Fibroblast of lung (primary cell): Measurements from ENCODE around the gene ECEL1. TPM values are rescaled to one million over a fixed set of nuclear protein-coding genes. Genes with fewer than 3 reads are reported as not detected.

Experiments
- DNase-seq, 2 donors: peaks; one replicate each; pipeline versions ENCODE4 v3.0.0 to v3.0.0-alpha.2; 2010; ENCODE audit warnings: low read depth in 2 of 2
- H2AFZ ChIP-seq: 2 replicates; pipeline ENCODE4 v1.5.1; 2012; ENCODE audit warnings: low read length, control low read depth, inconsistent platforms
- H3K27ac ChIP-seq: 2 replicates; pipeline ENCODE4 v1.5.1; 2011; ENCODE audit warnings: low read length, control low read depth; ENCODE audit not compliant: insufficient read depth
- H3K27me3 ChIP-seq: 2 replicates; pipeline ENCODE4 v1.5.1; 2011; ENCODE audit warnings: mild to moderate bottlenecking, low read length; ENCODE audit not compliant: control insufficient read depth, insufficient read depth
- H3K36me3 ChIP-seq: 2 replicates; pipeline ENCODE4 v1.5.1; 2011; ENCODE audit warnings: low read length; ENCODE audit not compliant: control insufficient read depth, insufficient read depth
- H3K4me1 ChIP-seq: 2 replicates; pipeline ENCODE4 v1.5.1; 2011; ENCODE audit warnings: low read length; ENCODE audit not compliant: control insufficient read depth, insufficient read depth; ENCODE audit errors: extremely low read depth
- H3K4me2 ChIP-seq: 2 replicates; pipeline ENCODE4 v1.5.1; 2011; ENCODE audit warnings: low read length, control low read depth; ENCODE audit not compliant: insufficient read depth; ENCODE audit errors: extremely low read depth
- H3K4me3 ChIP-seq, 4 experiments: fragments of 200-600 bp in 1 of 4; sonication (generic) in 1 of 4; replicated peaks in 1 of 4; 2 replicates each; pipeline ENCODE4 v1.5.1; 2011 to 2016; ENCODE audit warnings: low read length in 4 of 4, low read depth in 3 of 4, mild to moderate bottlenecking in 3 of 4, control low read depth in 2 of 4, inconsistent platforms in 1 of 4, mixed read lengths in 1 of 4; ENCODE audit not compliant: insufficient read depth in 1 of 4; ENCODE audit errors: control extremely low read depth in 1 of 4
- H3K79me2 ChIP-seq: 2 replicates; pipeline ENCODE4 v1.5.1; 2012; ENCODE audit warnings: mild to moderate bottlenecking, low read length, inconsistent platforms; ENCODE audit not compliant: control insufficient read depth, insufficient read depth
- H3K9ac ChIP-seq: 2 replicates; pipeline ENCODE4 v1.5.1; 2011; ENCODE audit warnings: mild to moderate bottlenecking, low read length, control low read depth; ENCODE audit not compliant: insufficient read depth
- H3K9me3 ChIP-seq: 2 replicates; pipeline ENCODE4 v1.5.1; 2012; ENCODE audit warnings: low read depth, low read length; ENCODE audit not compliant: control insufficient read depth, insufficient read depth
- H4K20me1 ChIP-seq: 2 replicates; pipeline ENCODE4 v1.5.1; 2011; ENCODE audit warnings: low read length; ENCODE audit not compliant: control insufficient read depth, insufficient read depth; ENCODE audit errors: extremely low read depth
- EZH2 ChIP-seq: IDR thresholded peaks from 2 replicates; pipeline ENCODE4 v1.5.1; 2012; ENCODE audit warnings: low read length, control low read depth, mild to moderate bottlenecking; ENCODE audit errors: missing control alignments
- polyA plus RNA-seq, 2 donors: library from polyadenylated mRNA; depleted of rRNA in 1 of 2; stranded (reverse) in 1 of 2; unstranded in 1 of 2; fragments of >200 nt; gene quantifications; 2 replicates each; pipeline ENCODE4 v1.2.1, GENCODE V29; 2011 to 2012; ENCODE audit warnings: missing spikeins in 1 of 2
- total RNA-seq: library from RNA; depleted of rRNA; stranded (reverse); fragments of >200 nt; gene quantifications from 2 replicates; pipeline ENCODE4 v1.2.1, GENCODE V29; 2014
- TF ChIP-seq, protein P1 (sequence below), 2 donors: IDR thresholded peaks in 1 of 2; conservative IDR thresholded peaks in 1 of 2; 1 replicate in 1 of 2; 2 replicates in 1 of 2; pipeline ENCODE4 v1.5.1; 2011 to 2012; ENCODE audit warnings: low read length in 2 of 2, control low read depth in 1 of 2, inconsistent platforms in 1 of 2, low read depth in 1 of 2, mild to moderate bottlenecking in 1 of 2

The ECEL1 gene
- total and polyA plus RNA-seq, 2 donors (not counting 1 experiment from before 2014, with no cell fraction given): not detected

DNA sequence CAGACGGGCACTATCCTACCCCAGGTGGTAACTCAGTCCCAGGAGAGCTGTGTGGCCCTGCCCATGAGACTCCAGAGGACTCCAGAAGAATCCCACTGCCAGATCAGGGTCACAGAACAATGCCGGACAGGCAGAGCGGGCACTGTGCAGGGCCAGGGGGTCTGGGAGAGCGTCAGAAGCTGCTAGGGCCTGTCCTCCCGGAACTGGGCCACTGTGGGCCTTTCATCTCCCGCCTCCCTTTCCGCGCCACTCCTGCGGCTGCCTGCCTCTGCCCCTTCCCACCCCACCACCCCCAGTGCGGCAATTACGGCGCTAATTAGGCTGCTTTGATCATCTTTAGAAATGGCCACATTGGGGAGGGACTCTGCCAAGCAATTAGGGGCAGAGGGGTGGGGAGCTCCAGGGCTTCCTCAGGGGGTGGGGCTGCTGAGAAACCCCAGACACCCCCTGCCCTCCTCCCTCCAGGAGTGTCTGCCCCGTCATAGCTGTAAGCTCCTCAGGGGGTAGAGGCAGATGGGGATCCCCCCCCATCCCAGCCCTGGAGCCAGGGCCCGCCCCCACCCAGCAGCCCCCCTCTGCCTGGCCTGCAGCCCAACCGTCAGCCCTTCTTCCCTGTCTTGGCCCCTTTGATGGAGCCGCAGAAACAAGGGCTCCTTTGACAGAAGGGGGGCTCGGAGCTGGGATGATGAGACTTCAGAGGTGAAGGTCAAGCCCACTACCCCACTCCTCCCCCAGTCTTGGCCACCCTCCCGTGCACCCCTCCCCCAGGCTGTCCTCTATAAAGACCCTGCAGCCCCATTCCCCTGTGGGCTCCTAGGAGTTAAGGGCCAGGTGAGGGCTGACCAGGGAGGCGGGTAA lies 32.2 kb upstream of the ECEL1 start, which contains the start of gene PRSS56:
TSS of gene PRSS56 (plus strand) at position 808 of the 858 bp plus-strand sequence. CDS start 211 bp downstream, outside the sequence.
- no peak within 1 kb of the TSS for H3K27ac ChIP-seq
- no peak within 1 kb of the TSS for H2AFZ ChIP-seq
- H3K4me3 ChIP-seq: no peak within 1 kb of the TSS
- H3K27me3 ChIP-seq: peaks cover 15% of the 10 kb centered on the region
- no peaks in the 10 kb centered on the region for H3K9me3 ChIP-seq
- H3K36me3 ChIP-seq: no peaks in the 10 kb centered on the region
- DNase-seq: no peak
- H3K4me1 ChIP-seq: no peaks in the 10 kb centered on the region
- TF ChIP-seq EZH2: no peak
- TF ChIP-seq, protein P1, sequence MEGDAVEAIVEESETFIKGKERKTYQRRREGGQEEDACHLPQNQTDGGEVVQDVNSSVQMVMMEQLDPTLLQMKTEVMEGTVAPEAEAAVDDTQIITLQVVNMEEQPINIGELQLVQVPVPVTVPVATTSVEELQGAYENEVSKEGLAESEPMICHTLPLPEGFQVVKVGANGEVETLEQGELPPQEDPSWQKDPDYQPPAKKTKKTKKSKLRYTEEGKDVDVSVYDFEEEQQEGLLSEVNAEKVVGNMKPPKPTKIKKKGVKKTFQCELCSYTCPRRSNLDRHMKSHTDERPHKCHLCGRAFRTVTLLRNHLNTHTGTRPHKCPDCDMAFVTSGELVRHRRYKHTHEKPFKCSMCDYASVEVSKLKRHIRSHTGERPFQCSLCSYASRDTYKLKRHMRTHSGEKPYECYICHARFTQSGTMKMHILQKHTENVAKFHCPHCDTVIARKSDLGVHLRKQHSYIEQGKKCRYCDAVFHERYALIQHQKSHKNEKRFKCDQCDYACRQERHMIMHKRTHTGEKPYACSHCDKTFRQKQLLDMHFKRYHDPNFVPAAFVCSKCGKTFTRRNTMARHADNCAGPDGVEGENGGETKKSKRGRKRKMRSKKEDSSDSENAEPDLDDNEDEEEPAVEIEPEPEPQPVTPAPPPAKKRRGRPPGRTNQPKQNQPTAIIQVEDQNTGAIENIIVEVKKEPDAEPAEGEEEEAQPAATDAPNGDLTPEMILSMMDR (conservative IDR thresholded peaks at IDR 0.05 in 1 of 2, IDR thresholded peaks at IDR 0.05 in 1 of 2; ENCODE audit: low read depth in 1 of 2, low read length in 2 of 2): no peak
- H3K79me2 ChIP-seq: no peaks in the 10 kb centered on the region
- no peak within 1 kb of the TSS for H3K9ac ChIP-seq
- H4K20me1 ChIP-seq: no peaks in the 10 kb centered on the region
- H3K4me2 ChIP-seq: no peak within 1 kb of the TSS

DNA sequence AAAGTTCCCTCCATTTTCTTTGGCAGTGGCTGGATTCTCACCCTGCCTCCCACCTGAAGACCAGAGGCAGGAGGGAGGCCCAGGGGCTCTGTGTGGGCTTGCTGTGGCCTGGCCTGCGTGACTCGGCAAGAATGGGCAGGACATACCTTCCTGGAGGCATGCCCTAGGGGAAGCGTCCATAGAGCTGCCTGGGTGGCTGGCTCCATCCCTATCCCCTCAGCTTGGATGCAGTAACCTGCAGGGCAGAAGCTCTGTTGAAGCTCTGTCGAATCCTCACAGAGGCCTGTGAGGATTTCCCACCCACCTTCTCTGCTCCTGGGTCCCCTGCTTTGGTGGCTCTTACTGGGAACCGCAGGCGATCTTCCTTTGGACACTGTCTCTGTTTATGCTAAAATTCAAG lies 31.2 kb upstream of the ECEL1 start:
- TF ChIP-seq, protein P1 (conservative IDR thresholded peaks at IDR 0.05 in 1 of 2, IDR thresholded peaks at IDR 0.05 in 1 of 2; ENCODE audit: low read depth in 1 of 2, low read length in 2 of 2): no peak
- TF ChIP-seq EZH2: no peak
- H3K79me2 ChIP-seq: no peaks in the 10 kb centered on the region
- no peaks in the 10 kb centered on the region for H3K9me3 ChIP-seq
- no peak for DNase-seq
- H3K36me3 ChIP-seq: no peaks in the 10 kb centered on the region
- no peak overlapping the region for H3K4me2 ChIP-seq
- no peak overlapping the region for H3K4me3 ChIP-seq
- H3K27ac ChIP-seq: no peak overlapping the region
- no peak overlapping the region for H2AFZ ChIP-seq
- no peaks in the 10 kb centered on the region for H3K4me1 ChIP-seq
- no peak overlapping the region for H3K9ac ChIP-seq
- H4K20me1 ChIP-seq: no peaks in the 10 kb centered on the region
- H3K27me3 ChIP-seq: peaks cover 11% of the 10 kb centered on the region

DNA sequence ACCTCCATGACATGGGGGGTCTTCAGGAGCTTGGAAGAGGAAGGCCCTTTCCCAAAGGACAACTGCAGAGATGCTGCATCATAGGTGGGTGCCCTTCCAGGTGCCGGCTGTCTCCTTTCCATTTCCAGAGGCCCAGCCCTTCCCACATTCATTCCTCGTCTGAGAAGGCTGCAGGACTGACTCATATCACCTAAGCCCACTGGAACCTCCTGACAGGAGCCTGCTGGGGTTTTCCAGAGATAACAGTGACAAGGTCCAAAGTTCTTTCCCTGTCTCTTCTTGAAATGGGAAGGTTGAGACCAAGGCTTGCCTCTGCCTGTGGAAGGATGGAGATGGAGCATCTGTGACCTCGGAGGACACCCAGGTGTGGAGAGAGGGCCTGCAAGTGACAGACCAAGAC lies 28.9 kb upstream of the ECEL1 start:
- Histone ChIP-seq H3K9me3 (no peaks in the 10 kb centered on the region), H3K4me3 (no peak overlapping the region), H3K36me3 (no peaks in the 10 kb centered on the region), H3K4me2 (no peak overlapping the region), H3K27me3 (peaks cover 3% of the 10 kb centered on the region), H4K20me1 (no peaks in the 10 kb centered on the region), H3K27ac (no peak overlapping the region), H3K79me2 (no peaks in the 10 kb centered on the region), H2AFZ (no peak overlapping the region), H3K4me1 (no peaks in the 10 kb centered on the region), H3K9ac (no peak overlapping the region)
- DNase-seq: no peak
- TF ChIP-seq, protein P1 (conservative IDR thresholded peaks at IDR 0.05 in 1 of 2, IDR thresholded peaks at IDR 0.05 in 1 of 2; ENCODE audit: low read depth in 1 of 2, low read length in 2 of 2): no peak
- no peak for TF ChIP-seq EZH2
